ENCODE results near the gene ITSN1.
A peak's percentile ranks its signal among the peaks of the same experiment; 100 is the strongest.

The ITSN1 gene

GRCh38 chr21:33939226-33939625 is 296.9 kb downstream of the ITSN1 start:
- Histone ChIP-seq H3K9ac (ENCODE audit: low read depth, low read length) (no peak overlapping the region), H3K4me1 (ENCODE audit: insufficient read depth, low read length) (peaks cover 17% of the 10 kb centered on the region), H3K9me3 (ENCODE audit: control insufficient read depth, insufficient read depth, low read length) (no peaks in the 10 kb centered on the region), H3K36me3 (ENCODE audit: insufficient read depth, low read length) (no peaks in the 10 kb centered on the region; the same call in 1 of the 2 replicates)

- Histone ChIP-seq H3K4me1 (ENCODE audit: insufficient read depth, low read length) (peaks cover 17% of the 10 kb centered on the region), H3K9me3 (ENCODE audit: control insufficient read depth, insufficient read depth, low read length) (no peaks in the 10 kb centered on the region), H3K9ac (ENCODE audit: low read depth, low read length) (no peak overlapping the region), H3K36me3 (ENCODE audit: insufficient read depth, low read length) (no peaks in the 10 kb centered on the region; the same call in 1 of the 2 replicates)
Measured at GRCh38 chr21:33940164-33940880, 298.0 kb downstream of the ITSN1 start.

GRCh38 chr21:33940881-33941245 is 298.6 kb downstream of the ITSN1 start:
- Histone ChIP-seq H3K9ac (ENCODE audit: low read depth, low read length) (no peak overlapping the region), H3K4me1 (ENCODE audit: insufficient read depth, low read length) (peaks cover 12% of the 10 kb centered on the region), H3K36me3 (ENCODE audit: insufficient read depth, low read length) (no peaks in the 10 kb centered on the region; the same call in 1 of the 2 replicates), H3K9me3 (ENCODE audit: control insufficient read depth, insufficient read depth, low read length) (no peaks in the 10 kb centered on the region)

GRCh38 chr21:33942426-33942825 is 300.1 kb downstream of the ITSN1 start:
- Histone ChIP-seq H3K9me3 (ENCODE audit: control insufficient read depth, insufficient read depth, low read length) (no peaks in the 10 kb centered on the region), H3K4me1 (ENCODE audit: insufficient read depth, low read length) (peaks cover 13% of the 10 kb centered on the region), H3K36me3 (ENCODE audit: insufficient read depth, low read length) (no peaks in the 10 kb centered on the region; the same call in 1 of the 2 replicates), H3K9ac (ENCODE audit: low read depth, low read length) (no peak overlapping the region)

- no peaks in the 10 kb centered on the region; the same call in 1 of the 2 replicates for H3K36me3 ChIP-seq (ENCODE audit: insufficient read depth, low read length)
- H3K9me3 ChIP-seq (ENCODE audit: control insufficient read depth, insufficient read depth, low read length): no peaks in the 10 kb centered on the region
- H3K4me1 ChIP-seq (ENCODE audit: insufficient read depth, low read length): peaks cover 14% of the 10 kb centered on the region
- no peak overlapping the region for H3K9ac ChIP-seq (ENCODE audit: low read depth, low read length)
Measured at GRCh38 chr21:33943293-33943692, 301.0 kb downstream of the ITSN1 start.

GRCh38 chr21:33944185-33944763 is 302.0 kb downstream of the ITSN1 start:
- H3K9ac ChIP-seq (ENCODE audit: low read depth, low read length): no peak overlapping the region

GRCh38 chr21:33945652-33946270 is 303.5 kb downstream of the ITSN1 start:
- Histone ChIP-seq H3K36me3 (ENCODE audit: insufficient read depth, low read length) (no peaks in the 10 kb centered on the region), H3K9ac (ENCODE audit: low read depth, low read length) (no peak overlapping the region), H3K4me1 (ENCODE audit: insufficient read depth, low read length) (peaks cover 27% of the 10 kb centered on the region), H3K9me3 (ENCODE audit: control insufficient read depth, insufficient read depth, low read length) (no peaks in the 10 kb centered on the region)

More at GRCh38 chr21:33944185-33944763, 302.0 kb downstream of the ITSN1 start:
- no peaks in the 10 kb centered on the region for H3K9me3 ChIP-seq (ENCODE audit: control insufficient read depth, insufficient read depth, low read length)
- no peaks in the 10 kb centered on the region; the same call in 1 of the 2 replicates for H3K36me3 ChIP-seq (ENCODE audit: insufficient read depth, low read length)
- H3K4me1 ChIP-seq (ENCODE audit: insufficient read depth, low read length): peaks cover 24% of the 10 kb centered on the region

- H3K9ac ChIP-seq (ENCODE audit: low read depth, low read length): peak overlapping the region; percentile 38
- no peaks in the 10 kb centered on the region for H3K9me3 ChIP-seq (ENCODE audit: control insufficient read depth, insufficient read depth, low read length)
- H3K36me3 ChIP-seq (ENCODE audit: insufficient read depth, low read length): no peaks in the 10 kb centered on the region
- H3K4me1 ChIP-seq (ENCODE audit: insufficient read depth, low read length): peaks cover 23% of the 10 kb centered on the region
Measured at GRCh38 chr21:33947451-33948095, 305.3 kb downstream of the ITSN1 start.

- peaks cover 23% of the 10 kb centered on the region for H3K4me1 ChIP-seq (ENCODE audit: insufficient read depth, low read length)
- H3K9ac ChIP-seq (ENCODE audit: low read depth, low read length): peak overlapping the region; percentile 38
- H3K36me3 ChIP-seq (ENCODE audit: insufficient read depth, low read length): no peaks in the 10 kb centered on the region
- H3K9me3 ChIP-seq (ENCODE audit: control insufficient read depth, insufficient read depth, low read length): no peaks in the 10 kb centered on the region
Measured at GRCh38 chr21:33948096-33948950, 306.0 kb downstream of the ITSN1 start.

- Histone ChIP-seq H3K9ac (ENCODE audit: low read depth, low read length) (0 out of 2 replicates have a peak overlapping the region, but pooled peaks have one; percentile 38), H3K4me1 (ENCODE audit: insufficient read depth, low read length) (peaks cover 23% of the 10 kb centered on the region), H3K9me3 (ENCODE audit: control insufficient read depth, insufficient read depth, low read length) (no peaks in the 10 kb centered on the region), H3K36me3 (ENCODE audit: insufficient read depth, low read length) (no peaks in the 10 kb centered on the region)
Measured at GRCh38 chr21:33948951-33949444, 306.7 kb downstream of the ITSN1 start.
